Right lobe of liver (tissue), 6 donors: ENCODE results near the gene EXOC4. TPM values are rescaled to one million over a fixed set of nuclear protein-coding genes. Genes with fewer than 3 reads are reported as not detected.

Experiments used
- ATAC-seq, 4 donors: fragments of 200-7000 bp; cut with Tn5 transposase; one replicate each; pipeline ENCODE4 v1.9.1; 2020; ENCODE audit warnings: mild to moderate bottlenecking in 4 of 4, moderate library complexity in 4 of 4
- DNase-seq, 3 donors: peaks; one replicate each; pipeline ENCODE4 v3.0.0-alpha.2; 2020
- H3K27ac ChIP-seq, 3 donors: fragments of 200-600 bp; one replicate each; pipeline ENCODE4 v1.8.0; 2022
- H3K27me3 ChIP-seq, 2 donors: fragments of 200-600 bp; one replicate each; pipeline ENCODE4 v1.8.0; 2022
- H3K36me3 ChIP-seq, 4 donors: fragments of 200-600 bp; sonication (generic) in 1 of 4; one replicate each; pipeline versions ENCODE4 v1.5.1 to v1.8.0; 2017 to 2022; ENCODE audit warnings: control low read depth in 1 of 4
- H3K4me1 ChIP-seq, 4 donors: fragments of 200-600 bp; sonication (generic) in 1 of 4; one replicate each; pipeline versions ENCODE4 v1.5.1 to v1.8.0; 2017 to 2022; ENCODE audit warnings: control low read depth in 1 of 4
- H3K4me3 ChIP-seq, 3 donors: fragments of 200-600 bp; one replicate each; pipeline ENCODE4 v1.8.0; 2022
- H3K9me3 ChIP-seq, 4 donors: fragments of 200-600 bp; sonication (generic) in 1 of 4; one replicate each; pipeline versions ENCODE4 v1.5.1 to v1.8.0; 2017 to 2022; ENCODE audit warnings: control low read depth in 1 of 4
- POLR2A ChIP-seq: fragments of 450-650 bp; IDR thresholded peaks from one replicate; pipeline ENCODE4 v1.6.1; 2017; ENCODE audit warnings: antibody characterized with exemption, mild to moderate bottlenecking
- WGBS: methylation state at CpG from one replicate; pipeline ENCODE4 v1.1.6; 2018; ENCODE audit warnings: low coverage, low lambda C conversion rate; ENCODE audit not compliant: insufficient coverage; ENCODE audit errors: missing lambda C conversion rate; 5-methylcytosine and 5-hydroxymethylcytosine counted together
- intact Hi-C, 2 donors: fragments of 100-400 bp; cut with DNase I; formaldehyde crosslinking; loops; one replicate each; pipeline versions ENCODE4 v1.11.2 to v1.14.1; 2022
- total RNA-seq, 6 experiments: library from RNA; depleted of rRNA in 2 of 6; stranded (reverse); fragments of >200 nt in 2 of 6; fragmentation: NEBNext Ultra II Directional in 3 of 6; extraction: Animal tissue kit (Norgen Biotek cat#: 25700) in 3 of 6; gene quantifications; one replicate each; pipeline versions ENCODE4 v1.1.0 to v1.2.4, GENCODE V29; 2016 to 2023
- TF ChIP-seq, protein P1 (sequence below), 4 donors: fragments of 200-600 bp in 3 of 4; fragments of 450-650 bp in 1 of 4; IDR thresholded peaks; one replicate each; pipeline versions ENCODE4 v1.5.1 to v1.8.0; 2016 to 2022; ENCODE audit warnings: antibody characterized with exemption in 4 of 4, mild to moderate bottlenecking in 2 of 4
- donor health status: DM: no; HTN: yes; CAD: no.
- donor health status: DM: no; HTN: no; CAD: no.
- donor health status: DM: no; HTN: no; CAD: no.
- donor health status: DM: no; HTN: yes; CAD: no.
- donor health status: DM: no; HTN: yes; CAD: no.

Gene EXOC4
- total RNA-seq, 6 experiments from 2014 or later = 23.7 to 33.5 (median 30.0) TPM

DNA sequence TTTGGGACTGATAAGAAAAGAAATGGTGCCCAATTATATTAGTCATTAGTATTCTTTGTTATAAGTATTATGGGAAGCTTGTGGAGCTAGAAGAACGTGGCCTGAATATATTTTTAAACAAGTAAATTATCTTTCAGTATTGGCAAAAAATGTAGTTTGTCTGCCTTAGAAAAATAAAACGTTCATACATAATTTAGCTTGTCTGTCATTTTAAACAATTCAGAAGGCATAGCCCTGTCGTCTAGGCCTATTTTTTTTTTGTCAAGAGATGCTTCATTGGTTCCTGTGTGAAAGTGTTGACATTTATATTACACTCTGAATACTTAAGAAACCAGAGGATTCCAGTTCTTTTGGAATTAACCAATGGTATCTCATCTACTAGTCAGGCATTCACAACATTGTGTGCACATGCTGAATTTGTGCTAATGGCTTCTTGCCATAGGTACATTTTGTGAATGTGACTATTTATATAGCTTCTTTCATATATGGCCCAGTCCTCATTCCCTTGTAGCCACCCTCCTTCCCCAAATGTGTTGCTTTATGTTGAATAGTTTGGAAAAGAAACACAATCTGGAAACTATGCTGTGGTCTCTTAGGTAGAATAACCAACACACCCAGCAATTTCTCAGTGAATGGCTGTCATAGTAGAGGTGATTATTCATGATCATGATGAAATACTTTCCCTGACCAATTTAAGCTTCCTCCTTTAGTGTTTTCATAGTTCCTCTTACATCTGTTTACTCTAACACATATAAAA, 435.8 kb downstream of the EXOC4 start:
- 86% methylated on average over 3 of the region's 3 CpGs for WGBS
- peak in 3 of 4 donors; percentile 34 to 62 (median 52) for ATAC-seq
- TF ChIP-seq, protein P1, sequence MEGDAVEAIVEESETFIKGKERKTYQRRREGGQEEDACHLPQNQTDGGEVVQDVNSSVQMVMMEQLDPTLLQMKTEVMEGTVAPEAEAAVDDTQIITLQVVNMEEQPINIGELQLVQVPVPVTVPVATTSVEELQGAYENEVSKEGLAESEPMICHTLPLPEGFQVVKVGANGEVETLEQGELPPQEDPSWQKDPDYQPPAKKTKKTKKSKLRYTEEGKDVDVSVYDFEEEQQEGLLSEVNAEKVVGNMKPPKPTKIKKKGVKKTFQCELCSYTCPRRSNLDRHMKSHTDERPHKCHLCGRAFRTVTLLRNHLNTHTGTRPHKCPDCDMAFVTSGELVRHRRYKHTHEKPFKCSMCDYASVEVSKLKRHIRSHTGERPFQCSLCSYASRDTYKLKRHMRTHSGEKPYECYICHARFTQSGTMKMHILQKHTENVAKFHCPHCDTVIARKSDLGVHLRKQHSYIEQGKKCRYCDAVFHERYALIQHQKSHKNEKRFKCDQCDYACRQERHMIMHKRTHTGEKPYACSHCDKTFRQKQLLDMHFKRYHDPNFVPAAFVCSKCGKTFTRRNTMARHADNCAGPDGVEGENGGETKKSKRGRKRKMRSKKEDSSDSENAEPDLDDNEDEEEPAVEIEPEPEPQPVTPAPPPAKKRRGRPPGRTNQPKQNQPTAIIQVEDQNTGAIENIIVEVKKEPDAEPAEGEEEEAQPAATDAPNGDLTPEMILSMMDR (IDR thresholded peaks at IDR 0.05) = no peak
- no peak for TF ChIP-seq POLR2A
- no peaks in the 10 kb centered on the region for H3K36me3 ChIP-seq
- no peaks in the 10 kb centered on the region for H3K27me3 ChIP-seq
- no peak overlapping the region for H3K4me3 ChIP-seq
- H3K9me3 ChIP-seq = no peaks in the 10 kb centered on the region
- no peaks in the 10 kb centered on the region for H3K4me1 ChIP-seq
- intact Hi-C loops = no loop called here
- H3K27ac ChIP-seq = no peak overlapping the region
- DNase-seq = no peak

DNA sequence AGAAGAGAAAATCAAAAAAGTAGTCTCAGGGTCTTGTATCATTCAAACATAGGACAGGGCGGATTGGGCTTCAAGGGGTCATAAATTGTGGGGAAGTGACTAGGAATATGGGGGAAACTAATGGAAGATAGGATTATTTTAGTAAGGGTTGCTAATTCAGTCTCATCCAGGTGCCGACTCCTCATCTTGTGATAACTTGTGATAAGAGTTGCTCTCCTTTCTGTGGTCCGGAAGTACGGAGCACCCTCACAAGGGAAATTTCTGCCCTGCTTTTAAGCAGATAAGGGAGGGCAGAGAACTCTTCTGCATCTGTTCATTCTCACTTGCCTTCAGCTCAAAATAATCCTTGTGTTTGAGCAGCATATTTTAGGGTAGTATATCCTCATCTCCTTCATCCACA, 437.9 kb downstream of the EXOC4 start:
- Histone ChIP-seq H3K9me3 (no peaks in the 10 kb centered on the region), H3K27ac (no peak overlapping the region), H3K4me3 (no peak overlapping the region), H3K36me3 (no peaks in the 10 kb centered on the region), H3K27me3 (no peaks in the 10 kb centered on the region), H3K4me1 (no peaks in the 10 kb centered on the region)
- ATAC-seq = no peak
- no peak for DNase-seq
- intact Hi-C loops = no loop called here
- 62% methylated on average over 4 of the region's 4 CpGs for WGBS
- TF ChIP-seq, protein P1 (IDR thresholded peaks at IDR 0.05) = no peak
- no peak for TF ChIP-seq POLR2A

DNA sequence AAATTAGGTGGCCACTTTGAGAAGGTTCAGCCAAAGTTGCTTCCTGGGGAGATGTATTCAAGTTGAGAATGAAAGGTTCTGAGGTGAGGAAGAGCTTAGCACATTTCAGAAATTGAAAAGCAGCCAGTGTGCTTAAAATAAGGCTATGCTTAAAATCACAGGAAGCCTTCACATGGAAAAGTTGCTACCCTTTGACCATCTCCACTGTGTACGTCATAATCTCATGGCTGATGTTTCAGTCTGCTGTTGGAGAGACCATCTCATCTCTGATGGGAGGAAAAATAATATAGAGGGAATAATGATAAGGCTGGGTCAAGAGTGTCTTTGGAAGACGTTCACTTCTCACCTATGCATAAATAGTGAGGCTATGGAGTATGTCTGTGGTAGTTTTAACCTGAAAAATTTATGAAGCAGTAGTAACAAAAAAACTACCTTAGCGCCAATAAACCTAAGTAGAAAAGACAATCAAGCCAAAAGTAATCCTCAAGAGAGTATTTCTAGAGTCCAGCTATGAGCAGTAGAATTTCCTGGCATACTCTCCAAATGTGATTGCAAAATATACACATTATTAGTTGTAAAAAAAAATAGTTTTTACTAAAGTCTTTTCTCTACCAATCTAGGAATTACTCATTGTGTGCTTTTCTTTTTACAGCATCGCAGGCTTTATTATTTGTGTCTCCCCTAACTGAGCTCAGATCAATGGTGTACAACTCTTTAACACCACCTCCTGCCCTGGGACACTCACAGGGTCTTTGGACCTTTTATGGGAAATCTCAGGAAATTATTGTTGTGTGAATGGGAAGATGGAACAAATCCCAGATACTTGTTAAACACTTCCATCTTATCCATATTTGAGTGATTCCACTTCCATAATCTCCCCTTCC, 439.1 kb downstream of the EXOC4 start:
- 77% methylated on average over 4 of the region's 4 CpGs for WGBS
- Histone ChIP-seq H3K36me3 (no peaks in the 10 kb centered on the region), H3K27ac (no peak overlapping the region), H3K4me1 (no peaks in the 10 kb centered on the region), H3K4me3 (no peak overlapping the region), H3K27me3 (no peaks in the 10 kb centered on the region), H3K9me3 (no peaks in the 10 kb centered on the region)
- intact Hi-C loops = no loop called here
- DNase-seq (no peak), ATAC-seq (no peak)
- TF ChIP-seq, protein P1 (IDR thresholded peaks at IDR 0.05) = no peak
- no peak for TF ChIP-seq POLR2A

DNA sequence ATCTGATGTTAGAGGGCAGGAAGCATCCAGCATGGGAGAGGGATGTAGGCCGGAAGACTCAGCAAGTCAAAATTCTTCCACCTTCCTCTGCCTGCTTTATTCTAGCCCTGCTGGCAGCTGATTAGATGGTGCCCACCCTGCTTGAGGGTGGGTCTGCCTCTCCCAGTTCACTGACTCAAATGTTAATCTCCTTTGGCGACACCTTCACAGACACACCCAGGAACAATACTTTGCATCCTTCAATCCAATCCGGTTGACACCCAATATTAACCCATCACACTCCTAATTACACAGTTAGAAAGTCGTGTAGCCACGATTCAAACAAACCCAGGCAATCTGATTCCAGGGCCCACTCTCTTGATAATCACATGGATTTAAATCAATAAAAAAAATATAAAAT, 440.4 kb downstream of the EXOC4 start:
- Histone ChIP-seq H3K36me3 (no peaks in the 10 kb centered on the region), H3K9me3 (no peaks in the 10 kb centered on the region), H3K4me1 (no peaks in the 10 kb centered on the region), H3K27ac (no peak overlapping the region), H3K27me3 (no peaks in the 10 kb centered on the region), H3K4me3 (no peak overlapping the region)
- TF ChIP-seq, protein P1 (IDR thresholded peaks at IDR 0.05) = no peak
- no peak for TF ChIP-seq POLR2A
- ATAC-seq (no peak), DNase-seq (no peak)
- intact Hi-C loops = no loop called here
- 88% methylated on average over 4 of the region's 5 CpGs for WGBS
